GM13976 (cell line): Measurements from ENCODE around the gene TUFM.
"Not testable (repeated sequence)": the region's sequence is repeated elsewhere in the genome, so short reads cannot be mapped to it uniquely, and the experiment has no call there.

Source experiments
- DNase-seq: peaks from one replicate; pipeline ENCODE4 v3.0.0; 2012; ENCODE audit warnings: low spot score
- CTCF ChIP-seq: IDR thresholded peaks from 2 replicates; pipeline ENCODE4 v1.5.1; 2012; ENCODE audit warnings: borderline replicate concordance, mild to moderate bottlenecking; ENCODE audit not compliant: insufficient read depth; ENCODE audit errors: extremely low read depth, missing control alignments, control extremely low read depth
- in situ Hi-C: fragments of 300-500 bp; cut with MboI; formaldehyde crosslinking; loops from one replicate; pipeline ENCODE4 v1.12.0; 2022; ENCODE audit warnings: low sequenced_read_pairs, mixed read lengths, inconsistent platforms; ENCODE audit not compliant: unreplicated experiment

Gene TUFM

GRCh38 chr16:28884045-28884444, 37.9 kb upstream of the TUFM start:
- no peak for DNase-seq
- in situ Hi-C loops = no loop called here
- no peak for TF ChIP-seq CTCF

GRCh38 chr16:28883221-28883996, 37.3 kb upstream of the TUFM start:
- in situ Hi-C loops = no loop called here
- no peak for TF ChIP-seq CTCF
- DNase-seq = no peak

GRCh38 chr16:28882551-28883160, 36.5 kb upstream of the TUFM start:
- DNase-seq = no peak
- TF ChIP-seq CTCF = no peak
- in situ Hi-C loops = no loop called here

GRCh38 chr16:28881565-28881964, 35.4 kb upstream of the TUFM start:
- in situ Hi-C loops, DNase-seq: not testable (repeated sequence)

GRCh38 chr16:28880955-28881354, 34.8 kb upstream of the TUFM start:
- no peak for TF ChIP-seq CTCF
- in situ Hi-C loops = no loop called here

GRCh38 chr16:28880589-28880915, 34.4 kb upstream of the TUFM start:
- no peak for TF ChIP-seq CTCF
- in situ Hi-C loops = no loop called here
- DNase-seq = no peak

More at GRCh38 chr16:28880955-28881354, 34.8 kb upstream of the TUFM start:
- DNase-seq = no peak

GRCh38 chr16:28879841-28880588, 33.9 kb upstream of the TUFM start:
- in situ Hi-C loops = loop anchor here (10.0 kb wide), 1 partner anchor 65 kb away; no protein-coding TSS in a partner anchor
- DNase-seq = peak; percentile 99
- no peak for TF ChIP-seq CTCF
